LHCN-M2 (cell line): ENCODE measurements around the gene DAGLA. TPM values are rescaled to one million over a fixed set of nuclear protein-coding genes. Genes with fewer than 3 reads are reported as not detected.
A peak's percentile ranks its signal among the peaks of the same experiment; 100 is the strongest.

Experiments used
- DNase-seq: peaks from one replicate; pipeline ENCODE4 v3.0.0-alpha.2; 2012; ENCODE audit warnings: low read depth
- total RNA-seq: library from RNA; depleted of rRNA; stranded (reverse); fragments of >200 nt; gene quantifications from 2 replicates; pipeline ENCODE4 v1.2.3, GENCODE V29; 2014

Gene DAGLA
- total RNA-seq, 1 experiment from 2014 or later = 4.0 TPM

- no peak for DNase-seq
These were observed 10.7 kb downstream of the DAGLA start for GRCh38 chr11:61690706-61691379.

GRCh38 chr11:61691380-61692156 lies 11.4 kb downstream of the DAGLA start:
- DNase-seq = no peak

- DNase-seq = no peak
These were observed 13.9 kb downstream of the DAGLA start for GRCh38 chr11:61693922-61694601.

- DNase-seq = no peak
These were observed 14.4 kb downstream of the DAGLA start for GRCh38 chr11:61694602-61694939.

- DNase-seq = no peak
These were observed 14.9 kb downstream of the DAGLA start for GRCh38 chr11:61694946-61695706.

- peak; percentile 57 for DNase-seq
These were observed 15.7 kb downstream of the DAGLA start for GRCh38 chr11:61695917-61696316.

- DNase-seq = no peak
These were observed 16.4 kb downstream of the DAGLA start for GRCh38 chr11:61696602-61697001.

- DNase-seq = no peak
These were observed 16.9 kb downstream of the DAGLA start for GRCh38 chr11:61697078-61697502.

GRCh38 chr11:61697764-61698163 lies 17.6 kb downstream of the DAGLA start:
- no peak for DNase-seq

- DNase-seq = no peak
These were observed 18.2 kb downstream of the DAGLA start for GRCh38 chr11:61698173-61698948.

GRCh38 chr11:61699737-61700160 lies 19.6 kb downstream of the DAGLA start:
- DNase-seq = no peak

- peak; percentile 74 for DNase-seq
These were observed 20.0 kb downstream of the DAGLA start for GRCh38 chr11:61700212-61700611.

- no peak for DNase-seq
These were observed 20.5 kb downstream of the DAGLA start for GRCh38 chr11:61700720-61701119.

- no peak for DNase-seq
These were observed 21.2 kb downstream of the DAGLA start for GRCh38 chr11:61701242-61701886.

- DNase-seq = no peak
These were observed 22.6 kb downstream of the DAGLA start for GRCh38 chr11:61702701-61703312.

- no peak for DNase-seq
These were observed 24.6 kb downstream of the DAGLA start for GRCh38 chr11:61704838-61705237.

GRCh38 chr11:61706452-61707400 lies 26.5 kb downstream of the DAGLA start:
- no peak for DNase-seq

GRCh38 chr11:61707574-61707973 lies 27.4 kb downstream of the DAGLA start:
- no peak for DNase-seq

GRCh38 chr11:61709110-61709509 lies 28.9 kb downstream of the DAGLA start:
- no peak for DNase-seq
